Activated T-cell treated with anti-CD3 and anti-CD28 coated beads for 24 hours (primary cell): ENCODE measurements around the gene THRSP.
"Not testable (repeated sequence)": the region's sequence is repeated elsewhere in the genome, so short reads cannot be mapped to it uniquely, and the experiment has no call there.

Source experiments
- DNase-seq: peaks from one replicate; pipeline ENCODE4 v3.0.0-alpha.2; 2020; ENCODE audit warnings: low read depth

The THRSP gene

GRCh38 chr11:78039391-78039918 lies 24.2 kb upstream of the THRSP start:
- DNase-seq: no peak

DNA sequence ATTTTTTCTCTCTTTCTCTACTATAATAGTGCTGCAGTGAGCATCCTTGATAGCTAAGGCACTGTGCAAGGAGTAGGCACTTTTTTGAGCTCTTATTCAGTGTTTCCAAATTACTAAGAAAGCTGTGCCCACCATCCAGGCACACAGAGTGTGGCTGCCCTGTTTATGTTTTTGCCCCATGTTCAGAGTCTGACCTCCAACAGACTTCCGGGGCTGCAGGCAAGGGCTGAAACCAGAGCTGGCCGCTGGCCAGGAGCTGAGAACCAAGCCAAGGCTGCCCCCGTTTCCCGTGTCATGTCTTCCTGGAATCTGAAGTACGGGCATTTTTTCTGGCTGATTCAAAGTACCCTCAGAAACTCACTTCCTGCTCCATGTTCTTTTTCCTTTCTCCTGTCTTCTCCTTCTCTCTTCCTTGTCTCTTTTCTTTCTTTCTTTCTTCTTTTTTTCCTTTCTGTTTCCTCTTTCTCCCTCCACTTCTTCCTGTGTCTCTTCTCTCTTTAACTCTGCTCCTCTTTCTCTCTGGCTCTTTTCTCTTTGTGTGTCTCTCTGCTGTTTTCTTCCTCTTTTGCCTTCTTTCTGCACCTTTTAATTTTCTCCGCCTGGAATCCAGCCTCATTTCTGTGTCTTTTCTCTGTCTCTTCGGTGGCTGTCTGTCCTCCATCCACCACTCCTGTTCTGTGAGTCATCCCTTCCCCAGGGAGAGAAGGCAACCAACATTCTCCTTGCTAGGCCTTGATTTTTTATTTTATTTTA lies 23.6 kb upstream of the THRSP start:
- DNase-seq: no peak

DNA sequence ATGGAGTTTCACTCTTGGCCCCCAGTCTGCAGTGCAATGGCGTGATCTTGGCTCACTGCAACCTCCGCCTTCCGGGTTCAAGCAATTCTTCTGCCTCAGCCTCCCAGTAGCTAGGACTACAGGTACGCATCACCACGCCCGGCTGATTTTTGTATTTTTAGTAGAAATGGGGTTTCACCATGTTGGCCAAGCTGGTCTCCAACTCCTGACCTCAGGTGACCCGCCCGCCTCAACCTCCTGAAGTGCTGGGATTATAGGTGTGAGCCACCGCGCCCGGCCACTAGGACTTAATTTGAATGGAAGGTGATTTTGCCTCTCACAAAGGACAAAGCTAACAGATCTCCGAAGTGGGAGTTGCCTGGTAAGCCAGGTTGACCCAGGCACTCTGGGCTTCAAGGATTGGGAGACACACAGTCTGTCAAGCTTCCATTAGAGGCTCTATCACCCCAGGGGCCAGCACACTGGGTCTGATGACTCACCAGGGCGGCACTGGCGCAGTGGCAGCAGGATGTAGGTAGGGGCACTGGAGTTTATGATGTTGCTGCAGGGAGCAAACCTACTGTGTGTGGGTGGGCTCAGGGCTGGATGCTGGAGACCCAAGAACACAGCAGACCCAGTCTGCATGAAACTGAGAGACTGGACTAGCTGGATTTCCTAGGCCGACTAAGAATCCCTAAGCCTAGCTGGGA lies 22.8 kb upstream of the THRSP start:
- no peak for DNase-seq

GRCh38 chr11:78041380-78041719 lies 22.3 kb upstream of the THRSP start:
- DNase-seq: not testable (repeated sequence)

- DNase-seq: no peak
Measured at GRCh38 chr11:78041843-78042440, 21.7 kb upstream of the THRSP start.

GRCh38 chr11:78044706-78045105 lies 19.0 kb upstream of the THRSP start:
- DNase-seq: no peak

DNA sequence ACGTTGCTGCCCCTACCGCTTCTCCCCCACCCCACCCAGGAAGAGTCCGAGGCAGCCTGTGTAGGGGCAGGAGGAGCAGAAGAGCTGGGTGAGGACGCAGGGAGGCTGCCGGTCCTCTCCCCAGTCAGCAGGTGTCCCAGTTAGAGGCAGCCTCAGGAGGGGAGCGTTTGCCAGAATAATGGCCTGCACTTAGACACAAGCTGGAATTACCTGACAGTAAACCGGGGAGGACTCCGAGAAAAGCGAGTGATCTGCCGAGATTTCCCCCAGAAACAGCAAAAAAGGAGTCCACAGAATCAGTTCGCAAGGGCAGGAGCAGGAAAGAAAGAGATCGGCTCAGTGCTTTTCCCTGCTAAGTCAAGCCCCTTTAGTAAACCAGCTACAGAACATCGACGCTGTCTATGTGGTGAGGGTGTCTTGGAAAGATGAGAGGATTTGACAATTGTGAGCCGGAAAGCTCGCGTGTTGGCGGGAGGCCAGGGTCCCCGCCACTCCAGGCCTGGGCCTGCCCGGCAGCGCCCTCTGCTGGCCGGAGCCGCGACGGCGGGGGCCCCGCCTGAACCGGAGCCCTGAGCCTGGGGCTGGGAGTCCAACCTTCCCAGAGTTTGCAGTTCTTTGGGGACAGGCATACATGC lies 17.7 kb upstream of the THRSP start:
- peak; percentile 62 for DNase-seq

- no peak for DNase-seq
Measured at GRCh38 chr11:78046486-78046854, 17.2 kb upstream of the THRSP start.

GRCh38 chr11:78048561-78048960 lies 15.1 kb upstream of the THRSP start:
- DNase-seq: no peak

DNA sequence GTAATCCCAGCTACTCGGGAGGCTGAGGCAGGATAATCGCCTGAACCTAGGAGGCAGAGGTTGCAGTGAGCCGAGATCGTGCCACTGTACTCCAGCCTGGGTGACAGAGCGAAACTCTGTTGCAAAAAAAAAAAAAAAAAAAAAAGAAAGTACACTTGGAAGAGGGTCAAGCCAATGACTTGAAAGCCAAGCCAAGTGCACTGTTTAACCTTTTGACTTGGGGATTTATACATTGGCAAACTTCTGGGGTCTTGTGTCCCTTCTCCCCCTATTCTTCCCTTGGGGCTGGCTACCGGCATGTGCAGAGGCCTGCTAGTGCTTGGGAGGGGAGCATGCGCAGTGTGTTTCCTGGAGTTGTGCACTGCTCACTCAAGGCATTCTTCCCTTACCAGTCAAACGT lies 14.3 kb upstream of the THRSP start:
- no peak for DNase-seq

DNA sequence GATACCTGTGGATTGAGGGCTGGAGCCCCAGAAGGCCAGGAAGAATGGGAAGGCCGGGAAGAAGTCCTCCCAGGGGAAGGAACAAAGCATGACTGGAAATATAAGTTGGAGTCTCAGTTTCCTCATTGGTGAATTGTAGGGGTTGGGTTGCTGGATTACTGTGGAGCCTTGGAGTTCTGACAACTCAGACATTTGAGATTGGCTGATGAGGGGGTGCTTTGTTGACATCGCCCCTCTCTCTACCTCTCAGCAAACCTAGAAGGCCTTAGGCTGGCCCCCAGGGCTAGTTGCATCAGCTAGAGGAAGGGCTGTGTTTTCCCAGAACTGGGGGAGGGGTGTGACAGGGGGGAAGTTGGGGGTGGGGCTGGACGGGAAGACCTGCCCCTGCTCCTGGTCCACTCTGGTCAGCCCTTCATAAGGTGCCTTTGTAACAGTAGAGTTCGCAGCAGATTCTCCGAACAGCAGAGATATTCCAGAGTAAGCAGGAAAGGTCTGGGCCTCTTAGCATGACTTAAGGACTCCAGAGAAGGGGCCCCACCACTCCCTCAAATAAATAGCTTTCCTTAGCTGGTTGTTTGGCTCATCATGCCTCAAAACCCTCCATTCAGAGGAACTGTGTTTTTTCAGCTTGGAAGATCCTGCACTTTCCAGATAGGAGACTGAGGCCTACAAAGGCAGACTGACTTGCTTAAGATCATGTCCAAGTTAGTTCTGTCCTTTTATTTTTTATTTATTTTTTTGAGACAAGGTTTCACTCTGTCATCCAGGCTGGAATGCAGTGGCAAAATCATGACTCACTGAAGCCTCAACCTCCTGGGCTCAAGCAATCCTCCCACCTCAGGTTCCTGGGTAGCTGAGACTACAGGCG lies 12.5 kb upstream of the THRSP start:
- no peak for DNase-seq

DNA sequence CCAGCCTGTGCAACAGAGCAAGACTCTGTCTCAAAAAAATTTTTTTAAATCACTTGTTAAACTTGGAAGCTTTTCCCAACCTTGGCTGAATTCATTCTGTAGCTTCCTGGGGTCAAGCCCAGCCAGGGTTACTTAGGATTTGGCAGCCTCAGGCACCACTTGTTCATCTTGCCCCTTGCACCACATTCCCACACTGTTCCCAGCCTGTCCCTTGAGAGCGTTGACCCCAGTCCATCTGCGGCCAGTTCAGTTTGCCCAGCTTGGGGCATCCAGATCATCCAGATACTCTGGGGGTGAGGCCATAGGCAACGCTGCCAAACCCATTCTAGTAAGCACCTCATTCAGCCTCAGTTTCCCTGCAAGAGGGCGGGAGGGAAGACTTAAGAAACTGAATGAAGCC lies 8.7 kb upstream of the THRSP start:
- no peak for DNase-seq

GRCh38 chr11:78056093-78056492 lies 7.6 kb upstream of the THRSP start:
- no peak for DNase-seq

DNA sequence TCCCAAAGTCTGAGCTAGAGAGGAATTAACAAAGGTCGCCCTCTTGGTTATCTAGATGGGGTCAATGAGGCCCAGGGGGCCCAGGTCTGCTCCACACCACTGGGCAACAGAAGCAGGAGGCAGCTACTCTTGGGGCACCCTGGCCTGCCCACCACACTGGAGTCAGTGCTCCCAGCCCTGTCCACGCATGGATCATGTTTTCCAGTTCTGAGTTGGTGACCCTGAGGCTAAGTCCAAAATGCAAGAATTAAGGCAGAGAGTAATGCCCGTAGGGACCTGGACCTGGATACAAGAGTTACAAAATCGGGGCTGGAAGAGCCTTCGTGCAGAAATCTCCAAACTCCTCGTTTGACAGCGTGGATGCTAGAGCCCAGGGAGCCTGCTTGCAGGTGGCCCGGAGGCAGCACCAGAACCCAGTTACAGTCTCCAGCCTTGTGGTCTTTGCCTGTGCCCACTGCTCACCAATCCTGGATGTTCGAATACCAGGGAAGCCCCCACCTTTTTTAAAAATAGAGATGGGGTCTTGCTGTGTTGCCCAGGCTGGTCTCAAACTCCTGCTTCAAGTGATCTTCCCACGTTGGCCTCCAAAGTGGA lies 6.1 kb upstream of the THRSP start:
- DNase-seq: no peak

- DNase-seq: not testable (repeated sequence)
Measured at GRCh38 chr11:78059749-78060328, 3.8 kb upstream of the THRSP start.

DNA sequence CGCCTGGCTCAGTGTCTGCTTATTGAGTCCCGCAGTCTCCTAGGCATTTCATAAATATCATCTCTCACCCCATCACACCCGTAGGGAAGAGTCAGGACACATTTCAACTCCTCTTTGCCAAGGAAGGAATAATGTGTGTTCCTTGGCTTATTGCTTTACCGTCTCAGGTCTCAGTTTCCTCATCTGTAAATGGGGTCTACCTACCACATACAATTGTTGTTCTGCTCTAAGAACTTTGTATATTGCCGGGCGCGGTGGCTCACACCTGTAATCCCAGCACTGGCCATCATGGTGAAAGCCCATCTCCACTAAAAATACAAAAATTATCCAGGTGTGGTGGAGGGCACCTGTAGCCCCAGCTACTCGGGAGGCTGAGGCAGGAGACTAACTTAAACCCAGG lies 3.1 kb upstream of the THRSP start:
- DNase-seq: no peak

GRCh38 chr11:78061088-78061920 lies 2.4 kb upstream of the THRSP start:
- DNase-seq: no peak

DNA sequence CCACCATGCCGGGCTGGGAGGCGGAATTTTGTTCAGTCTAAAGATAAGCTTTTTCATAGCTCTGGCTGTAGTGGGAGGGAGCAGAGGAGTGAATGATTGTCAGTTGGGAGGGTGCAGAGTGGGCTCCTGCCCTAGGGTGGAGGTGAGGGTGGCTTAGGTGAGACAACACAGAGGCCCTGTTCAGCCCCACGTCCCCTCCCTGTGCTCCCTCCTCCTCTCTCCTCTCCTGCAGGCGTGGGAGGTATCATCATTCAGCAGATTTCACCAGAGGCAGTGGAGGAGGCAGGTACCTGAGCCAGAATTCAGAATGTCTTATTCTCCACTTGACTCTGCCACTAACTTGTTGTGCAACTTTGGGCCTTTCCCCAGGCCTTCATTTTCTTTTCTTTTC lies 1.7 kb upstream of the THRSP start:
- DNase-seq: no peak

- DNase-seq: no peak
Measured at GRCh38 chr11:78062671-78063070, 990 bp upstream of the THRSP start.

DNA sequence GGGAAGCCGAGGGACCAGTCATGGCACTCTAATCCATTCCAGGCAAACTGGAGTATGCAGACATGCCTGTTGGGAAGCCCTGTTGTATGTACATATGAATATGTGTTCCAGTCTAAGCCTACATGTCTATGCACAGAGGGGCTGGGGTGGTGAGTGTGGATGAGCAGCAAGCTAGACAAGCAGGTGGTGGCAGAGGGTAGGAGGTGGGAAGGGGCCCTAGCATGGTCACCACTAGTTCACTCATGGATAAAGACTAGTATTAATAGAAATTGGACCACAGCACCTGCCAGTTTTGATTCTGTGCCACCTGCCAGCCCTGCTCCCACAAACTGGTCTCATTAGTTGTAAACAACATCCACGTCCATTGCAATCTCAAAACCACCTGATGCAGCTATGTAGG lies 1.5 kb downstream of the THRSP start:
- DNase-seq: no peak
